ENCODE data around the gene KRTAP10-4.
"Not testable (repeated sequence)": the region's sequence is repeated elsewhere in the genome, so short reads cannot be mapped to it uniquely, and the experiment has no call there.

The KRTAP10-4 gene

DNA sequence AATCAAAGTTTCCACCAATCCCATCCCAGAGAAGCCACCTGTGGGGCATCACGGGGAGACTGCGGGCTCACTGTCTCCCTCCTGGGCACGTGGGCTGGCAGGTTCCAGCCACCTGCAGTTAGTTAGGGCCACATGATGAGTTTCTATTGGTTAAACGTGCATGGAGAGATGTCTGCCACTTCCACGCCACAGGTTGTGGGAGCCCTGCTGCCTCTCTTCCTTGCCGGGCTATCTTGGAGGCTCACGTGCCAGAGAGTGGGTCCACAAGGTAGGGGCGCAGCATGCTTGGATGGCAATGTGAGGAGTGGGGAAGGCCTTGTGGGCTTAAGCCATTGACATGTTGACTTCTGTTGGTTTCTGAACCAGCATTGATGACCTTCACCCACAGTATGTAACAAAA, 30.4 kb downstream of the KRTAP10-4 start:
- no peak overlapping the region for H3K27ac ChIP-seq (replicated peaks)
- no peak overlapping the region for H3K4me3 ChIP-seq (replicated peaks; ENCODE audit: insufficient read depth, low read length)
- peaks cover 2% of the 10 kb centered on the region for H3K27me3 ChIP-seq (ENCODE audit: insufficient read depth, poor library complexity, severe bottlenecking)
- no peak for DNase-seq (ENCODE audit: low read depth in 1 of 2, low spot score in 1 of 2)
- TF ChIP-seq, protein P1, sequence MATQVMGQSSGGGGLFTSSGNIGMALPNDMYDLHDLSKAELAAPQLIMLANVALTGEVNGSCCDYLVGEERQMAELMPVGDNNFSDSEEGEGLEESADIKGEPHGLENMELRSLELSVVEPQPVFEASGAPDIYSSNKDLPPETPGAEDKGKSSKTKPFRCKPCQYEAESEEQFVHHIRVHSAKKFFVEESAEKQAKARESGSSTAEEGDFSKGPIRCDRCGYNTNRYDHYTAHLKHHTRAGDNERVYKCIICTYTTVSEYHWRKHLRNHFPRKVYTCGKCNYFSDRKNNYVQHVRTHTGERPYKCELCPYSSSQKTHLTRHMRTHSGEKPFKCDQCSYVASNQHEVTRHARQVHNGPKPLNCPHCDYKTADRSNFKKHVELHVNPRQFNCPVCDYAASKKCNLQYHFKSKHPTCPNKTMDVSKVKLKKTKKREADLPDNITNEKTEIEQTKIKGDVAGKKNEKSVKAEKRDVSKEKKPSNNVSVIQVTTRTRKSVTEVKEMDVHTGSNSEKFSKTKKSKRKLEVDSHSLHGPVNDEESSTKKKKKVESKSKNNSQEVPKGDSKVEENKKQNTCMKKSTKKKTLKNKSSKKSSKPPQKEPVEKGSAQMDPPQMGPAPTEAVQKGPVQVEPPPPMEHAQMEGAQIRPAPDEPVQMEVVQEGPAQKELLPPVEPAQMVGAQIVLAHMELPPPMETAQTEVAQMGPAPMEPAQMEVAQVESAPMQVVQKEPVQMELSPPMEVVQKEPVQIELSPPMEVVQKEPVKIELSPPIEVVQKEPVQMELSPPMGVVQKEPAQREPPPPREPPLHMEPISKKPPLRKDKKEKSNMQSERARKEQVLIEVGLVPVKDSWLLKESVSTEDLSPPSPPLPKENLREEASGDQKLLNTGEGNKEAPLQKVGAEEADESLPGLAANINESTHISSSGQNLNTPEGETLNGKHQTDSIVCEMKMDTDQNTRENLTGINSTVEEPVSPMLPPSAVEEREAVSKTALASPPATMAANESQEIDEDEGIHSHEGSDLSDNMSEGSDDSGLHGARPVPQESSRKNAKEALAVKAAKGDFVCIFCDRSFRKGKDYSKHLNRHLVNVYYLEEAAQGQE (IDR thresholded peaks at IDR 0.05; ENCODE audit: insufficient replicate concordance, low read depth), result no peak

GRCh38 chr21:44606495-44606894, 33.0 kb downstream of the KRTAP10-4 start:
- no peak overlapping the region for H3K4me3 ChIP-seq (replicated peaks; ENCODE audit: insufficient read depth, low read length)
- no peak for DNase-seq (ENCODE audit: low read depth in 1 of 2, low spot score in 1 of 2)
- H3K27ac ChIP-seq (replicated peaks), result no peak overlapping the region
- TF ChIP-seq, protein P1 (IDR thresholded peaks at IDR 0.05; ENCODE audit: insufficient replicate concordance, low read depth), result no peak
- TF ChIP-seq, protein P2, sequence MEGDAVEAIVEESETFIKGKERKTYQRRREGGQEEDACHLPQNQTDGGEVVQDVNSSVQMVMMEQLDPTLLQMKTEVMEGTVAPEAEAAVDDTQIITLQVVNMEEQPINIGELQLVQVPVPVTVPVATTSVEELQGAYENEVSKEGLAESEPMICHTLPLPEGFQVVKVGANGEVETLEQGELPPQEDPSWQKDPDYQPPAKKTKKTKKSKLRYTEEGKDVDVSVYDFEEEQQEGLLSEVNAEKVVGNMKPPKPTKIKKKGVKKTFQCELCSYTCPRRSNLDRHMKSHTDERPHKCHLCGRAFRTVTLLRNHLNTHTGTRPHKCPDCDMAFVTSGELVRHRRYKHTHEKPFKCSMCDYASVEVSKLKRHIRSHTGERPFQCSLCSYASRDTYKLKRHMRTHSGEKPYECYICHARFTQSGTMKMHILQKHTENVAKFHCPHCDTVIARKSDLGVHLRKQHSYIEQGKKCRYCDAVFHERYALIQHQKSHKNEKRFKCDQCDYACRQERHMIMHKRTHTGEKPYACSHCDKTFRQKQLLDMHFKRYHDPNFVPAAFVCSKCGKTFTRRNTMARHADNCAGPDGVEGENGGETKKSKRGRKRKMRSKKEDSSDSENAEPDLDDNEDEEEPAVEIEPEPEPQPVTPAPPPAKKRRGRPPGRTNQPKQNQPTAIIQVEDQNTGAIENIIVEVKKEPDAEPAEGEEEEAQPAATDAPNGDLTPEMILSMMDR (IDR thresholded peaks at IDR 0.05; ENCODE audit: insufficient read depth, low read length), result no peak
- TF ChIP-seq GABPA (IDR thresholded peaks at IDR 0.05; ENCODE audit: low read depth) (no peak), POLR2AphosphoS5 (IDR thresholded peaks at IDR 0.05; ENCODE audit: low read depth) (no peak), SPI1 (IDR thresholded peaks at IDR 0.05; ENCODE audit: borderline replicate concordance, low read depth) (no peak)
- peaks cover 2% of the 10 kb centered on the region for H3K27me3 ChIP-seq (ENCODE audit: insufficient read depth, poor library complexity, severe bottlenecking)

- Histone ChIP-seq H3K4me3 (replicated peaks; ENCODE audit: insufficient read depth, low read length) (no peak overlapping the region), H3K27ac (replicated peaks) (no peak overlapping the region), H3K27me3 (ENCODE audit: insufficient read depth, poor library complexity, severe bottlenecking) (peaks cover under 1% of the 10 kb centered on the region)
- DNase-seq (ENCODE audit: low read depth in 1 of 2, low spot score in 1 of 2), result no peak
- TF ChIP-seq POLR2AphosphoS5 (IDR thresholded peaks at IDR 0.05; ENCODE audit: low read depth), result no peak
- TF ChIP-seq, protein P2 (IDR thresholded peaks at IDR 0.05; ENCODE audit: insufficient read depth, low read length), result no peak
- TF ChIP-seq, protein P1 (IDR thresholded peaks at IDR 0.05; ENCODE audit: insufficient replicate concordance, low read depth), result no peak
- TF ChIP-seq SPI1 (IDR thresholded peaks at IDR 0.05; ENCODE audit: borderline replicate concordance, low read depth), result no peak
- TF ChIP-seq GABPA (IDR thresholded peaks at IDR 0.05; ENCODE audit: low read depth), result no peak
Observed at GRCh38 chr21:44609193-44609592, 35.7 kb downstream of the KRTAP10-4 start.

- H3K4me3 ChIP-seq (replicated peaks; ENCODE audit: insufficient read depth, low read length); DNase-seq (ENCODE audit: low read depth in 1 of 2, low spot score in 1 of 2); H3K27ac ChIP-seq (replicated peaks); H3K27me3 ChIP-seq (ENCODE audit: insufficient read depth, poor library complexity, severe bottlenecking): not testable (repeated sequence)
Observed at GRCh38 chr21:44610157-44610843, 36.8 kb downstream of the KRTAP10-4 start.
